Fibroblast of peridontal ligament (primary cell): ENCODE measurements around the gene KRTAP10-5.

Source experiments
- DNase-seq: peaks from one replicate; pipeline ENCODE4 v3.0.0-alpha.2; 2010; ENCODE audit errors: extremely low read depth

KRTAP10-5 gene

GRCh38 chr21:44530221-44530902 is 50.0 kb downstream of the KRTAP10-5 start:
- DNase-seq = no peak

DNA sequence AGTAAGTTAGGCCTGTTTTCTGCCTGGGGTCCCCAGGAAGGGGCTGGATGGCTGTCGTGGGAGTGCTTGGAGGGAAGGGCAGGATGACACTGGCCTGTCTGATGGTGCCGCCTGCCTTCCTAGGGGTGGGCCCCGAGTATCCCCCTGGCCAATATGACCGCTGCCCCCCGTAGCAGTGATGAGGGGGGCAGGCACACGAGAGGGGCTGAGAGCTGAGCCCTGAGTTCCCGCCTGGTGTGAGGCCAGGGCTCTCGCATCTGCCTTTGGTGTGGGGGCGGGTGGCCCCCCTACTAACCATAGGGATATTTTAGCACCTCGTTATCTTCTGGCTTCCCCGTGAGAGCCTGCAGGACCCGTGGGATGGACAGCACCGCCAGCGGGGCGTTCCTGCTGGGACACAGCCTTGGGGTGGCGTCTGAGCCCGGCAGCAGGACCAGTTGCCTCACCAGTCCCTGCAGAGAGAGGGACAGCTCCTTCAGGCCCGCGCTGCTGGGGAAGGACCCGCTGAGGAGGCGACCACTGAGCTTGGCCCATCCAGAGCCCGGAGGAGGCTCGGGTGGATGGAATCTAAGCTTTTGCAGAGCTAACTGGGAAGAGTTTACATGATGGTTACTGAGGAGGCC is 50.8 kb downstream of the KRTAP10-5 start:
- DNase-seq = no peak
